NB4 (cell line): ENCODE measurements around the gene MT1G.

Experiments used
- CTCF ChIP-seq: IDR thresholded peaks from one replicate; pipeline ENCODE4 v1.5.1; 2012; ENCODE audit warnings: low read depth, low read length
- POLR2A ChIP-seq: IDR thresholded peaks from 2 replicates; pipeline ENCODE4 v1.6.1; 2011; ENCODE audit warnings: mild to moderate bottlenecking; ENCODE audit not compliant: insufficient read length; ENCODE audit errors: extremely low read depth

- TF ChIP-seq CTCF: no peak
- TF ChIP-seq POLR2A: no peak
Measured at GRCh38 chr16:56700631-56701030, 32.8 kb upstream of the MT1G start.
